ENCODE data around the gene KIF5C. TPM values are rescaled to one million over a fixed set of nuclear protein-coding genes. Genes with fewer than 3 reads are reported as not detected.

The KIF5C gene
- total RNA-seq, 1 donor from 2014 or later = 0.33 TPM

GRCh38 chr2:149068225-149068995 lies 193.4 kb downstream of the KIF5C start:
- DNase-seq (ENCODE audit: low spot score) (no peak), ATAC-seq (no peak)

- no peak for DNase-seq (ENCODE audit: low spot score)
- no peak for ATAC-seq
These were observed 194.2 kb downstream of the KIF5C start for GRCh38 chr2:149068996-149069888.

- ATAC-seq (no peak), DNase-seq (ENCODE audit: low spot score) (no peak)
These were observed 195.8 kb downstream of the KIF5C start for GRCh38 chr2:149070681-149071320.

GRCh38 chr2:149075105-149075504 lies 200.1 kb downstream of the KIF5C start:
- no peak for ATAC-seq
- no peak for DNase-seq (ENCODE audit: low spot score)

GRCh38 chr2:149075853-149076252 lies 200.8 kb downstream of the KIF5C start:
- DNase-seq (ENCODE audit: low spot score) (no peak), ATAC-seq (no peak)

Other genes starting within 250 kb of the KIF5C start
- gene EPC2, start 230.5 kb upstream of the KIF5C start, total RNA-seq = 6.9 TPM
- not detected for gene LYPD6B, start 163.5 kb downstream of the KIF5C start, total RNA-seq

All from left lobe of liver (tissue), 2 donors.